ENCODE results near the gene OR2A42. TPM values are rescaled to one million over a fixed set of nuclear protein-coding genes. Genes with fewer than 3 reads are reported as not detected.
"Not testable (repeated sequence)": the region's sequence is repeated elsewhere in the genome, so short reads cannot be mapped to it uniquely, and the experiment has no call there.

The OR2A42 gene
- total RNA-seq, 4 donors from 2014 or later, result not detected

DNA sequence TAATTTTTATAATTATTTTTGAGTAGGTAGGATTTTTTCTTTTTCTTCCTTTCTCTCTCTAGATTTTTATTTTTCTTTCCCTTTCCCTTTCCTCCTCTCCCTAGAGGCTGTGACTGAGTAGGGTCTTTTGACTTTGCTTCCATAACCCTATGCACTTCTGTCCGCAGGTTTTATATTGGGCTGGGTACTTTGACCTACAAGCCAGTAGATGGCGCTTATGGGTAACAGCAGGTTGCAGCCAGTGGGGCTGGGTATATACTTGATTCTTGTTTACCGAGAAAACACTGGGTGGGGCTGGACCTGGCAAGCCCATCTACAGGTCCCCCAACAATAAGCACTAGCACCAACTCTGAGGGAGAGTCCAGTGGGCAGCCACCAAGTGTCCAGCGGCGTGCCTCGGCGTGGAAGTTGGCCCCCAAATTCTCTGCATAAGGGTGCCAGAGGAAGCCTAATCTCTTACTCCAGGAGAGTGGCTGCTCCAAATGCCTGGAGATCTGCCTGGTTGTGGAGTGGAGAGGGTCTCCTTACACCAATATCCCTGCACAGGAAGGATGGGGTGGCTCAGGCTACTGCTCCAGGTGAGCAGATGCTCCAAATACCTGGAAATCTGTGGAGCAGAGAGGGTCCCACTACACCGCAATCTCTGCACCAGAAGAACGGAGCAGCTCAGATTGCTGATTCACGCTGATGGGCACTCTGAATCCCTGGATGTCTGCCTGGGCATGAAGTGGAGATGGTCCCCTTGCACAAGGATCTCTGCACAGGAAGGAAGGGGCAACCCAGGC, 60.8 kb downstream of the OR2A42 start:
- H3K36me3 ChIP-seq, H3K4me1 ChIP-seq, H3K9me3 ChIP-seq, H3K27ac ChIP-seq, H3K4me3 ChIP-seq, H3K27me3 ChIP-seq: not testable (repeated sequence)
- TF ChIP-seq, protein P1, sequence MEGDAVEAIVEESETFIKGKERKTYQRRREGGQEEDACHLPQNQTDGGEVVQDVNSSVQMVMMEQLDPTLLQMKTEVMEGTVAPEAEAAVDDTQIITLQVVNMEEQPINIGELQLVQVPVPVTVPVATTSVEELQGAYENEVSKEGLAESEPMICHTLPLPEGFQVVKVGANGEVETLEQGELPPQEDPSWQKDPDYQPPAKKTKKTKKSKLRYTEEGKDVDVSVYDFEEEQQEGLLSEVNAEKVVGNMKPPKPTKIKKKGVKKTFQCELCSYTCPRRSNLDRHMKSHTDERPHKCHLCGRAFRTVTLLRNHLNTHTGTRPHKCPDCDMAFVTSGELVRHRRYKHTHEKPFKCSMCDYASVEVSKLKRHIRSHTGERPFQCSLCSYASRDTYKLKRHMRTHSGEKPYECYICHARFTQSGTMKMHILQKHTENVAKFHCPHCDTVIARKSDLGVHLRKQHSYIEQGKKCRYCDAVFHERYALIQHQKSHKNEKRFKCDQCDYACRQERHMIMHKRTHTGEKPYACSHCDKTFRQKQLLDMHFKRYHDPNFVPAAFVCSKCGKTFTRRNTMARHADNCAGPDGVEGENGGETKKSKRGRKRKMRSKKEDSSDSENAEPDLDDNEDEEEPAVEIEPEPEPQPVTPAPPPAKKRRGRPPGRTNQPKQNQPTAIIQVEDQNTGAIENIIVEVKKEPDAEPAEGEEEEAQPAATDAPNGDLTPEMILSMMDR (IDR thresholded peaks at IDR 0.05), result peak in 5 of 6 experiments; percentile 13 to 69 (median 54)
- peak in 2 of 3 donors; percentile 18 to 59 for DNase-seq

Other genes starting within 250 kb of the OR2A42 start
- gene OR6B1, start 239.3 kb downstream of the OR2A42 start, total RNA-seq, result not detected
- not detected for gene OR2A5, start 190.7 kb downstream of the OR2A42 start, total RNA-seq
- not detected for gene OR2A25, start 169.8 kb downstream of the OR2A42 start, total RNA-seq
- not detected for gene OR2A12, start 153.3 kb downstream of the OR2A42 start, total RNA-seq
- not detected for gene OR2A2, start 130.0 kb downstream of the OR2A42 start, total RNA-seq
- not detected for gene OR2A14, start 116.4 kb downstream of the OR2A42 start, total RNA-seq
- gene CTAGE4, start 56.1 kb downstream of the OR2A42 start, total RNA-seq, result 10 to 100 TPM; 13.0 to 33.4 (median 20.3) TPM
- 10 to 100 TPM in 3 of 4 donors, 1 to 10 TPM in 1; 8.3 to 18.9 (median 16.1) TPM for gene ARHGEF35, start 43.8 kb downstream of the OR2A42 start, total RNA-seq
- gene OR2A7, start 25.2 kb upstream of the OR2A42 start, total RNA-seq, result 10 to 100 TPM in 3 of 4 donors, not detected in 1; 10.9 to 40.3 (median 34.3) TPM
- 10 to 100 TPM in 2 of 4 donors, 1 to 10 TPM in 1, not detected in 1; 6.5 to 13.5 (median 10.2) TPM for gene CTAGE8, start 29.7 kb upstream of the OR2A42 start, total RNA-seq
- gene OR2A1, start 72.8 kb upstream of the OR2A42 start, total RNA-seq, result not detected
- 10 to 100 TPM; 40.1 to 86.2 (median 66.7) TPM for gene ARHGEF5, start 115.8 kb upstream of the OR2A42 start, total RNA-seq
- gene NOBOX, start 164.1 kb upstream of the OR2A42 start, total RNA-seq, result not detected

All from Peyer's patch (tissue), 4 donors.